Caco-2 (cell line): Measurements from ENCODE around the gene SORL1. TPM values are rescaled to one million over a fixed set of nuclear protein-coding genes. Genes with fewer than 3 reads are reported as not detected.
A peak's percentile ranks its signal among the peaks of the same experiment; 100 is the strongest.

Experiments used
- BruUV-seq: library from RNA; stranded (reverse); fragments of 400-500 nt; replicated peaks from 2 replicates; lab custom pipeline; 2021; lab: Mats Ljungman, UMichigan
- CTCF ChIA-PET: fragments of 300-600 bp; sonication (Branson Sonifier 250); formaldehyde crosslinking; loops from one replicate; lab custom pipeline; 2022; ENCODE audit warnings: antibody characterized with exemption; lab: Charles Lee
- POLR2A ChIA-PET: fragments of 300-600 bp; sonication (Branson Sonifier 250); formaldehyde crosslinking; loops from one replicate; lab custom pipeline; 2022; ENCODE audit warnings: antibody characterized with exemption; lab: Charles Lee
- DNase-seq, 2 experiments: peaks; one replicate each; pipeline versions ENCODE4 v3.0.0 to v3.0.0-alpha.2; 2020 to 2022
- H3K27me3 ChIP-seq: replicated peaks from 2 replicates; pipeline ENCODE4 v1.6.0; 2011; ENCODE audit warnings: low read length; ENCODE audit not compliant: control insufficient read depth, insufficient read depth
- H3K36me3 ChIP-seq: 2 replicates; pipeline ENCODE4 v1.5.1; 2011; ENCODE audit warnings: low read length; ENCODE audit not compliant: control insufficient read depth, insufficient read depth
- H3K4me1 ChIP-seq: fragments of 250-450 bp; sonication (Bioruptor Pico); 2 replicates; pipeline ENCODE4 v1.5.1; 2020; ENCODE audit warnings: mild to moderate bottlenecking
- H3K4me3 ChIP-seq: 2 replicates; pipeline ENCODE4 v1.5.1; 2011; ENCODE audit warnings: low read depth, mild to moderate bottlenecking, control low read depth, low read length
- H3K9me3 ChIP-seq: fragments of 250-450 bp; sonication (Bioruptor Pico); 2 replicates; pipeline ENCODE4 v1.5.1; 2020; ENCODE audit warnings: mild to moderate bottlenecking, moderate library complexity
- H3K27ac Mint-ChIP-seq: one replicate; pipeline ENCODE4 v1.8.0; 2022; ENCODE audit warnings: mixed read lengths; ENCODE audit not compliant: unreplicated experiment
- H3K27me3 Mint-ChIP-seq: one replicate; pipeline ENCODE4 v1.8.0; 2022; ENCODE audit warnings: mixed read lengths; ENCODE audit not compliant: insufficient read depth, unreplicated experiment
- H3K36me3 Mint-ChIP-seq: one replicate; pipeline ENCODE4 v1.8.0; 2022; ENCODE audit warnings: mild to moderate bottlenecking, mixed read lengths; ENCODE audit not compliant: insufficient read depth, unreplicated experiment
- H3K4me1 Mint-ChIP-seq: one replicate; pipeline ENCODE4 v1.8.0; 2022; ENCODE audit warnings: low read depth, mixed read lengths; ENCODE audit not compliant: unreplicated experiment
- H3K4me3 Mint-ChIP-seq: one replicate; pipeline ENCODE4 v1.8.0; 2022; ENCODE audit warnings: mild to moderate bottlenecking, moderate library complexity, mixed read lengths; ENCODE audit not compliant: unreplicated experiment
- H3K9me3 Mint-ChIP-seq: one replicate; pipeline ENCODE4 v1.8.0; 2022; ENCODE audit warnings: mixed read lengths; ENCODE audit not compliant: unreplicated experiment
- intact Hi-C: fragments of 100-400 bp; cut with micrococcal nuclease; formaldehyde crosslinking; loops from one replicate; pipeline ENCODE4 v1.10.0; 2022; ENCODE audit not compliant: unreplicated experiment
- total RNA-seq: library from RNA; stranded (reverse); gene quantifications from 2 replicates; pipeline ENCODE4 v1.2.3, GENCODE V29; 2022
- TF ChIP-seq, protein P1 (sequence below), 2 experiments: fragments of 200-600 bp in 1 of 2; IDR thresholded peaks; 1 replicate in 1 of 2; 2 replicates in 1 of 2; pipeline versions ENCODE4 v1.5.1 to v1.8.0; 2011 to 2022; ENCODE audit warnings: antibody characterized with exemption in 1 of 2, control low read depth in 1 of 2, inconsistent platforms in 1 of 2, low read depth in 1 of 2, low read length in 1 of 2, mild to moderate bottlenecking in 1 of 2, moderate library complexity in 1 of 2; ENCODE audit not compliant: insufficient read depth in 1 of 2, severe bottlenecking in 1 of 2, unreplicated experiment in 1 of 2

SORL1 gene
- total RNA-seq, 1 experiment from 2014 or later = 26.3 TPM

DNA sequence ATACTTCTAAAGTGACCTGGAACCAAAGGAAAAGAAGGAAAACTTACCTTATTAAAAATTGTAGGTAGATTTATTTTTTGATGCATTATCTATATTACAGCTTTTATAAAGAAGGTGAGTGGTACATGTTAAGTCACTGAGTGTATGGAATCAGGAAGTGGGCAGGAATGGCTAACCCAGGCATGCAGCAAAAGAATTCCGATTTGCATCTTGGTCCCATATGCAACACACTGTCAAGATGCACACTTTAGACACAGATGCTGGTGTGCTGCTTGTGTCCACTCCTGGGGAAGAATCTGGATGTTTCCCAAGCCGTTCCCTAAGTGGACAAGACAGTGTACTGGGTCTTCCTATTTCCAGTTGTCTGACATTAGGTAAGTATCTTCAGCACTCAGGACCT is 100.5 kb downstream of the SORL1 start:
- H3K9me3 Mint-ChIP-seq = no peaks in the 10 kb centered on the region
- no peak for DNase-seq
- H3K4me1 Mint-ChIP-seq = peaks cover 23% of the 10 kb centered on the region
- H3K9me3 ChIP-seq = no peaks in the 10 kb centered on the region
- H3K4me3 Mint-ChIP-seq = no peak overlapping the region
- H3K27me3 ChIP-seq = no peaks in the 10 kb centered on the region
- no peaks in the 10 kb centered on the region for H3K27me3 Mint-ChIP-seq
- POLR2A ChIA-PET = no interaction called here
- H3K4me3 ChIP-seq = no peak overlapping the region
- peaks cover 6% of the 10 kb centered on the region; the same call in 1 of the 2 replicates for H3K36me3 ChIP-seq
- peak overlapping the region; percentile 65 for H3K27ac Mint-ChIP-seq
- CTCF ChIA-PET = no interaction called here
- TF ChIP-seq, protein P1, sequence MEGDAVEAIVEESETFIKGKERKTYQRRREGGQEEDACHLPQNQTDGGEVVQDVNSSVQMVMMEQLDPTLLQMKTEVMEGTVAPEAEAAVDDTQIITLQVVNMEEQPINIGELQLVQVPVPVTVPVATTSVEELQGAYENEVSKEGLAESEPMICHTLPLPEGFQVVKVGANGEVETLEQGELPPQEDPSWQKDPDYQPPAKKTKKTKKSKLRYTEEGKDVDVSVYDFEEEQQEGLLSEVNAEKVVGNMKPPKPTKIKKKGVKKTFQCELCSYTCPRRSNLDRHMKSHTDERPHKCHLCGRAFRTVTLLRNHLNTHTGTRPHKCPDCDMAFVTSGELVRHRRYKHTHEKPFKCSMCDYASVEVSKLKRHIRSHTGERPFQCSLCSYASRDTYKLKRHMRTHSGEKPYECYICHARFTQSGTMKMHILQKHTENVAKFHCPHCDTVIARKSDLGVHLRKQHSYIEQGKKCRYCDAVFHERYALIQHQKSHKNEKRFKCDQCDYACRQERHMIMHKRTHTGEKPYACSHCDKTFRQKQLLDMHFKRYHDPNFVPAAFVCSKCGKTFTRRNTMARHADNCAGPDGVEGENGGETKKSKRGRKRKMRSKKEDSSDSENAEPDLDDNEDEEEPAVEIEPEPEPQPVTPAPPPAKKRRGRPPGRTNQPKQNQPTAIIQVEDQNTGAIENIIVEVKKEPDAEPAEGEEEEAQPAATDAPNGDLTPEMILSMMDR (IDR thresholded peaks at IDR 0.05; ENCODE audit: insufficient read depth in 1 of 2, low read depth in 1 of 2, low read length in 1 of 2, severe bottlenecking in 1 of 2, unreplicated experiment in 1 of 2) = no peak
- H3K4me1 ChIP-seq = peaks cover 9% of the 10 kb centered on the region
- no TSS peak for BruUV-seq
- peaks cover 21% of the 10 kb centered on the region for H3K36me3 Mint-ChIP-seq
- intact Hi-C loops = no loop called here

DNA sequence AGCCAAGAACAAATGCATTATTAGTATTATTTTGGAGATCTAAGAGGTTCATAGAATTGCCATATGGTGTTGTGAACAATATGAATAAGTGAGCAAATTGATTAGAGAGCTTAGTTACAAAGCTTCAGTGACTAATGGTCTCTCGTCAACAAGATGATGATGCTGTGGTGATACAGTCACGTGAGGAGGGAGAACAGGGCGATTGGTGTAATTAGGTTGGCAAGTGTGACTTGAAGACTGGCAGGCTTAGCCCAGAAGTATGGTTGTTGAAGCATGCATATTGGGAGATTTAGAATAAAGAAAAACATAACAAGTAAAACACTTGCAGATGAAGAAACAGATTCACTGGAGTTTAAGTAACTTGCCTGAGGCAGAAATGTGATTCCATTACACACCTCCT is 101.3 kb downstream of the SORL1 start:
- H3K27ac Mint-ChIP-seq = peak overlapping the region; percentile 1
- H3K4me3 Mint-ChIP-seq = no peak overlapping the region
- Histone ChIP-seq H3K27me3 (no peaks in the 10 kb centered on the region), H3K36me3 (peaks cover 6% of the 10 kb centered on the region; the same call in 1 of the 2 replicates), H3K9me3 (no peaks in the 10 kb centered on the region), H3K4me1 (peaks cover 9% of the 10 kb centered on the region), H3K4me3 (no peak overlapping the region)
- no TSS peak for BruUV-seq
- DNase-seq = no peak
- H3K27me3 Mint-ChIP-seq = no peaks in the 10 kb centered on the region
- H3K9me3 Mint-ChIP-seq = no peaks in the 10 kb centered on the region
- TF ChIP-seq, protein P1 (IDR thresholded peaks at IDR 0.05; ENCODE audit: insufficient read depth in 1 of 2, low read depth in 1 of 2, low read length in 1 of 2, severe bottlenecking in 1 of 2, unreplicated experiment in 1 of 2) = no peak
- ChIA-PET POLR2A (no interaction called here), CTCF (no interaction called here)
- peaks cover 21% of the 10 kb centered on the region for H3K36me3 Mint-ChIP-seq
- H3K4me1 Mint-ChIP-seq = peaks cover 23% of the 10 kb centered on the region
- intact Hi-C loops = no loop called here

DNA sequence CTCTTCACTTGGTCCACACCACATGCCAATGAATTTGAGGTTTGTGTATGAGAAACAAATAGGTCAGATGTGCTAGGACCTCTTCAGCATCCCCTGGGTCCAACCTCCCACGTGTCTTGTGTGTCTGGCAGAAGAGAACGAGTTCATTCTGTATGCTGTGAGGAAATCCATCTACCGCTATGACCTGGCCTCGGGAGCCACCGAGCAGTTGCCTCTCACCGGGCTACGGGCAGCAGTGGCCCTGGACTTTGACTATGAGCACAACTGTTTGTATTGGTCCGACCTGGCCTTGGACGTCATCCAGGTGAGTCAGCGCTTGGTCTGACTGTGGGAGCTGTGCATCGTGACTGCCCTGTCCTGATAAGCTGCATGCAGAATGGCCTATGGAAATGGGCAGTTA is 101.7 kb downstream of the SORL1 start:
- peaks cover 23% of the 10 kb centered on the region for H3K4me1 Mint-ChIP-seq
- H3K4me3 Mint-ChIP-seq = no peak overlapping the region
- H3K4me1 ChIP-seq = peaks cover 9% of the 10 kb centered on the region
- no peaks in the 10 kb centered on the region for H3K9me3 Mint-ChIP-seq
- no peaks in the 10 kb centered on the region for H3K27me3 ChIP-seq
- intact Hi-C loops = no loop called here
- H3K4me3 ChIP-seq = no peak overlapping the region
- H3K9me3 ChIP-seq = no peaks in the 10 kb centered on the region
- peak overlapping the region; percentile 1 for H3K27ac Mint-ChIP-seq
- H3K36me3 ChIP-seq = peaks cover 7% of the 10 kb centered on the region; the same call in 1 of the 2 replicates
- ChIA-PET POLR2A (no interaction called here), CTCF (no interaction called here)
- BruUV-seq = no TSS peak
- DNase-seq = peak; percentile 40 to 68
- TF ChIP-seq, protein P1 (IDR thresholded peaks at IDR 0.05; ENCODE audit: insufficient read depth in 1 of 2, low read depth in 1 of 2, low read length in 1 of 2, severe bottlenecking in 1 of 2, unreplicated experiment in 1 of 2) = no peak
- no peaks in the 10 kb centered on the region for H3K27me3 Mint-ChIP-seq
- H3K36me3 Mint-ChIP-seq = peaks cover 21% of the 10 kb centered on the region
